ENCODE data around the gene CCND2. TPM values are rescaled to one million over a fixed set of nuclear protein-coding genes. Genes with fewer than 3 reads are reported as not detected.

CCND2 gene
- total RNA-seq, 1 experiment from 2014 or later, result 0.09 TPM

DNA sequence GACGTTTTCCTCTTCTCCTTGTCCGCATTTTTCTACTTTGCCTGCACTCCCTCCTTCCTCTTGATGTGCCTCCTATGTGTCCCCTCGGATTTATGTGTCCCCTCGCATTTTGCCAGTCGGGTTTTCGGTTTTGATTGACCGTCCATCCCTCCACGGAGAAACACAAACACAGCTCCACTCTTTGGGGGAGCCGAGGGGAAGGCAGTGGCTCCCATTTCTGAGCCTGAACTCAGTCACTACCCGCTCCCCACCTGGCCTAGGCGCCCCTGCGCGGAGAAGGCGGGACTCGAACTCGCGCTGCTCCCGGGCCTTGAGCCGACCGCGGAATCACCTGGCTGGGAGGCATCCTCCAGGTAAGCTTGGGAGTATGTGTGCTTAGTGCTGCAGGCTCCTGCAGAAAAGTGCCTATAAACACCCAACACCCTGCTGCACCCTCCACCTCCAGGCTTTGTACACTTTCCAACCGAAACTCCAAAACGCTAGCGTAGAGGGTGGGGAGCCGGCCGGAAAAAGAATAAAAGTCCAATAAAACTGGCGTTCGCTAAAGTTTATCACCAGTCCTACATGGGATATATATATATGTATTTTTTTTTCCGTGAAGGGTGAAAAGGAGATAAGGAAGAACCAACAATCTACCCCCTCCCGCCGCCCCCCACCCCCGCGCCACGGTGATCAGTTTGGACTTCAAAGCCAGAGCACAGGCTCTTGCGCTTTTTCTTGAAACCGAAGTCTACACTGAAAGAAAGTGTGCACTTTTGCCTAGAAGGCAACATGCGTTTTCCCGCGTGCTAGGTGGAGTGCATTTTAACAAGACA is 3.3 kb upstream of the CCND2 start:
- POLR2A ChIA-PET (ENCODE audit: unreplicated experiment), result no interaction called here
- Histone ChIP-seq H2AFZ (no peak overlapping the region), H3K9me2 (ENCODE audit: insufficient read depth) (no peaks in the 10 kb centered on the region), H3K4me3 (no peak overlapping the region), H3K9me3 (ENCODE audit: insufficient read depth, low read depth) (no peaks in the 10 kb centered on the region), H3K27me3 (ENCODE audit: insufficient read depth, low read depth) (peaks cover 82% of the 10 kb centered on the region), H3K4me1 (replicated peaks; ENCODE audit: insufficient read depth) (no peaks in the 10 kb centered on the region), H4K20me1 (ENCODE audit: insufficient read depth) (no peaks in the 10 kb centered on the region), H3K27ac (no peak overlapping the region), H3K4me2 (no peak overlapping the region), H3K79me2 (ENCODE audit: low read depth) (no peaks in the 10 kb centered on the region), H3K36me3 (ENCODE audit: low read depth) (no peaks in the 10 kb centered on the region), H3F3A (ENCODE audit: insufficient read depth, low read depth) (no peaks in the 10 kb centered on the region)
- TF ChIP-seq, protein P1, sequence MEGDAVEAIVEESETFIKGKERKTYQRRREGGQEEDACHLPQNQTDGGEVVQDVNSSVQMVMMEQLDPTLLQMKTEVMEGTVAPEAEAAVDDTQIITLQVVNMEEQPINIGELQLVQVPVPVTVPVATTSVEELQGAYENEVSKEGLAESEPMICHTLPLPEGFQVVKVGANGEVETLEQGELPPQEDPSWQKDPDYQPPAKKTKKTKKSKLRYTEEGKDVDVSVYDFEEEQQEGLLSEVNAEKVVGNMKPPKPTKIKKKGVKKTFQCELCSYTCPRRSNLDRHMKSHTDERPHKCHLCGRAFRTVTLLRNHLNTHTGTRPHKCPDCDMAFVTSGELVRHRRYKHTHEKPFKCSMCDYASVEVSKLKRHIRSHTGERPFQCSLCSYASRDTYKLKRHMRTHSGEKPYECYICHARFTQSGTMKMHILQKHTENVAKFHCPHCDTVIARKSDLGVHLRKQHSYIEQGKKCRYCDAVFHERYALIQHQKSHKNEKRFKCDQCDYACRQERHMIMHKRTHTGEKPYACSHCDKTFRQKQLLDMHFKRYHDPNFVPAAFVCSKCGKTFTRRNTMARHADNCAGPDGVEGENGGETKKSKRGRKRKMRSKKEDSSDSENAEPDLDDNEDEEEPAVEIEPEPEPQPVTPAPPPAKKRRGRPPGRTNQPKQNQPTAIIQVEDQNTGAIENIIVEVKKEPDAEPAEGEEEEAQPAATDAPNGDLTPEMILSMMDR (conservative IDR thresholded peaks at IDR 0.05), result no peak
- no peak for TF ChIP-seq EZH2 (IDR thresholded peaks at IDR 0.05; ENCODE audit: low read depth)
- intact Hi-C loops (cut with micrococcal nuclease; ENCODE audit: unreplicated experiment), result loop anchor here (10.0 kb wide), 3 partner anchors 465 to 1195 kb away; partner anchors contain the start of gene TSPAN9
- DNase-seq, result no peak
- BruUV-seq (replicated peaks), result no TSS peak
- CTCF ChIA-PET, result no interaction called here

GRCh38 chr12:4270831-4271716 is 2.5 kb upstream of the CCND2 start:
- no TSS peak for BruUV-seq (replicated peaks)
- no peak for TF ChIP-seq EZH2 (IDR thresholded peaks at IDR 0.05; ENCODE audit: low read depth)
- TF ChIP-seq, protein P1 (conservative IDR thresholded peaks at IDR 0.05), result no peak
- Histone ChIP-seq H3K9me2 (ENCODE audit: insufficient read depth) (no peaks in the 10 kb centered on the region), H3K36me3 (ENCODE audit: low read depth) (no peaks in the 10 kb centered on the region), H4K20me1 (ENCODE audit: insufficient read depth) (no peaks in the 10 kb centered on the region), H3K27me3 (ENCODE audit: insufficient read depth, low read depth) (peaks cover 82% of the 10 kb centered on the region), H3K79me2 (ENCODE audit: low read depth) (no peaks in the 10 kb centered on the region), H3K4me3 (no peak overlapping the region), H2AFZ (no peak overlapping the region), H3F3A (ENCODE audit: insufficient read depth, low read depth) (no peaks in the 10 kb centered on the region), H3K9me3 (ENCODE audit: insufficient read depth, low read depth) (no peaks in the 10 kb centered on the region), H3K27ac (no peak overlapping the region), H3K4me2 (no peak overlapping the region), H3K4me1 (replicated peaks; ENCODE audit: insufficient read depth) (no peaks in the 10 kb centered on the region)
- CTCF ChIA-PET, result no interaction called here
- intact Hi-C loops (cut with micrococcal nuclease; ENCODE audit: unreplicated experiment), result loop anchor here (10.0 kb wide), 3 partner anchors 466 to 1196 kb away; partner anchors contain the start of gene TSPAN9
- POLR2A ChIA-PET (ENCODE audit: unreplicated experiment), result no interaction called here
- DNase-seq, result no peak

GRCh38 chr12:4271717-4272423 is 1.7 kb upstream of the CCND2 start:
- intact Hi-C loops (cut with micrococcal nuclease; ENCODE audit: unreplicated experiment), result loop anchor here (10.0 kb wide), 3 partner anchors 467 to 1197 kb away; partner anchors contain the start of gene TSPAN9
- H3K36me3 ChIP-seq (ENCODE audit: low read depth), result no peaks in the 10 kb centered on the region
- H3K9me3 ChIP-seq (ENCODE audit: insufficient read depth, low read depth), result no peaks in the 10 kb centered on the region
- H4K20me1 ChIP-seq (ENCODE audit: insufficient read depth), result no peaks in the 10 kb centered on the region
- H3K4me3 ChIP-seq, result no peak overlapping the region
- no peak overlapping the region for H3K27ac ChIP-seq
- H3K4me1 ChIP-seq (replicated peaks; ENCODE audit: insufficient read depth), result no peaks in the 10 kb centered on the region
- H3F3A ChIP-seq (ENCODE audit: insufficient read depth, low read depth), result no peaks in the 10 kb centered on the region
- ChIA-PET CTCF (interaction anchor here (0.6 kb wide), 1 partner anchor 451 kb away, joined by 3 read pairs; no protein-coding TSS in a partner anchor), POLR2A (ENCODE audit: unreplicated experiment) (no interaction called here)
- H2AFZ ChIP-seq, result no peak overlapping the region
- H3K9me2 ChIP-seq (ENCODE audit: insufficient read depth), result no peaks in the 10 kb centered on the region
- no peaks in the 10 kb centered on the region for H3K79me2 ChIP-seq (ENCODE audit: low read depth)
- peaks cover 81% of the 10 kb centered on the region for H3K27me3 ChIP-seq (ENCODE audit: insufficient read depth, low read depth)
- no peak for TF ChIP-seq EZH2 (IDR thresholded peaks at IDR 0.05; ENCODE audit: low read depth)
- TF ChIP-seq, protein P1 (conservative IDR thresholded peaks at IDR 0.05), result no peak
- H3K4me2 ChIP-seq, result no peak overlapping the region
- BruUV-seq (replicated peaks), result no TSS peak
- DNase-seq, result peak in 1 of 2 experiments; percentile 19
